Common myeloid progenitor, CD34-positive (primary cell): ENCODE data around the gene SLAMF7.

Source experiments
- CTCF ChIA-PET: fragments of 350-600 bp; sonication (Branson Sonifier 250); formaldehyde crosslinking; loops from one replicate; lab custom pipeline; 2021; ENCODE audit warnings: antibody characterized with exemption; lab: Charles Lee
- POLR2A ChIA-PET: fragments of 350-600 bp; sonication (Branson Sonifier 250); formaldehyde crosslinking; loops from one replicate; lab custom pipeline; 2021; ENCODE audit warnings: antibody characterized with exemption; lab: Charles Lee
- DNase-seq, 3 donors: peaks; one replicate each; pipeline versions ENCODE4 v3.0.0 to v3.0.0-alpha.2; 2013
- H3K27ac ChIP-seq, 2 experiments: 1 replicate in 1 of 2; 2 replicates in 1 of 2; pipeline ENCODE4 v1.7.0; 2013; ENCODE audit warnings: inconsistent platforms in 2 of 2, low read length in 2 of 2, mild to moderate bottlenecking in 2 of 2, low read depth in 1 of 2, moderate library complexity in 1 of 2; ENCODE audit not compliant: severe bottlenecking in 2 of 2, insufficient read depth in 1 of 2, poor library complexity in 1 of 2
- H3K27me3 ChIP-seq, 5 experiments: replicated peaks in 2 of 5; 1 replicate in 3 of 5; 2 replicates in 2 of 5; pipeline versions ENCODE4 v1.6.1 to v1.7.0; 2013; ENCODE audit warnings: low read length in 4 of 5, mild to moderate bottlenecking in 2 of 5, moderate library complexity in 2 of 5, inconsistent platforms in 1 of 5; ENCODE audit not compliant: insufficient read depth in 5 of 5, control insufficient read depth in 4 of 5
- H3K36me3 ChIP-seq, 4 experiments: 1 replicate in 2 of 4; 2 replicates in 2 of 4; pipeline versions ENCODE4 v1.6.1 to v1.7.0; 2013; ENCODE audit warnings: low read length in 3 of 4, control low read depth in 1 of 4, mild to moderate bottlenecking in 1 of 4; ENCODE audit not compliant: control insufficient read depth in 4 of 4, insufficient read depth in 4 of 4
- H3K4me1 ChIP-seq, 4 experiments: 1 replicate in 3 of 4; 2 replicates in 1 of 4; pipeline versions ENCODE4 v1.6.1 to v1.7.1; 2013; ENCODE audit warnings: low read length in 3 of 4, mild to moderate bottlenecking in 3 of 4, control low read depth in 1 of 4, inconsistent platforms in 1 of 4, moderate library complexity in 1 of 4; ENCODE audit not compliant: control insufficient read depth in 4 of 4, insufficient read depth in 4 of 4; ENCODE audit errors: control extremely low read depth in 1 of 4
- H3K4me3 ChIP-seq, 7 experiments: 1 replicate in 4 of 7; 2 replicates in 3 of 7; pipeline versions ENCODE4 v1.5.1 to v1.7.0; 2013; ENCODE audit warnings: mild to moderate bottlenecking in 7 of 7, low read length in 6 of 7, moderate library complexity in 6 of 7, inconsistent platforms in 2 of 7, low read depth in 2 of 7, control low read depth in 1 of 7; ENCODE audit not compliant: insufficient read depth in 4 of 7, control insufficient read depth in 1 of 7; ENCODE audit errors: extremely low read depth in 1 of 7
- H3K9me3 ChIP-seq, 5 experiments: 1 replicate in 4 of 5; 2 replicates in 1 of 5; pipeline versions ENCODE4 v1.6.1 to v1.7.1; 2013; ENCODE audit warnings: low read length in 4 of 5, mild to moderate bottlenecking in 2 of 5, inconsistent platforms in 1 of 5, low read depth in 1 of 5, moderate library complexity in 1 of 5; ENCODE audit not compliant: control insufficient read depth in 4 of 5, insufficient read depth in 2 of 5; ENCODE audit errors: control extremely low read depth in 1 of 5
- WGBS: methylation state at CpG from one replicate; pipeline ENCODE4 v1.1.5; 2013; ENCODE audit not compliant: insufficient coverage; 5-methylcytosine and 5-hydroxymethylcytosine counted together

SLAMF7 gene

DNA sequence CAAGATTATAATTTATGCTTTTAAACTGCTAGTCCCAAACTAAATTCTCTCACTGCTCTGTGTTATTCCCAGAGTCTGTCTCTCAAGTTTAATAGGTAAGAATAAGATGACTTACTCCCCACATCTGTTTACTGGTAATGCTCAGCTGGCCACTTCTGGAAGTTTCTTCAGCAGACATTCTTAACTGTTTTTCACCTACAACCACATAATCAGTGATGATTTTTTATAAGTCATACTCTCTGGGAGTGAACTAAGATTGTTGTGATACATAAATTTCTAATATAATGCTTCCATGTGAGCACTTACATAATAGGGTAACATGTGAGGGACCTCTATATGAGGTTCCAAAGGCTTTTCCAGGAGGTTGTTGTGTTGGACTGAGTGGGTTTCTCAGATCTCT, 8.7 kb downstream of the SLAMF7 start:
- no peak overlapping the region for H3K4me3 ChIP-seq
- POLR2A ChIA-PET: no interaction called here
- H3K4me1 ChIP-seq: peaks cover 0 to 10% (median 1%) of the 10 kb centered on the region in 4 experiments
- no peak for DNase-seq
- no peak overlapping the region for H3K27ac ChIP-seq
- no peaks in the 10 kb centered on the region for H3K9me3 ChIP-seq
- CTCF ChIA-PET: interaction anchor here (0.7 to 1.8 kb wide), 4 partner anchors 11 to 27 kb away, joined by 3 to 4 read pairs (median 3); no protein-coding TSS in a partner anchor
- no peaks in the 10 kb centered on the region for H3K36me3 ChIP-seq
- H3K27me3 ChIP-seq: peaks cover 0 to 2% (median 0%) of the 10 kb centered on the region in 5 experiments

DNA sequence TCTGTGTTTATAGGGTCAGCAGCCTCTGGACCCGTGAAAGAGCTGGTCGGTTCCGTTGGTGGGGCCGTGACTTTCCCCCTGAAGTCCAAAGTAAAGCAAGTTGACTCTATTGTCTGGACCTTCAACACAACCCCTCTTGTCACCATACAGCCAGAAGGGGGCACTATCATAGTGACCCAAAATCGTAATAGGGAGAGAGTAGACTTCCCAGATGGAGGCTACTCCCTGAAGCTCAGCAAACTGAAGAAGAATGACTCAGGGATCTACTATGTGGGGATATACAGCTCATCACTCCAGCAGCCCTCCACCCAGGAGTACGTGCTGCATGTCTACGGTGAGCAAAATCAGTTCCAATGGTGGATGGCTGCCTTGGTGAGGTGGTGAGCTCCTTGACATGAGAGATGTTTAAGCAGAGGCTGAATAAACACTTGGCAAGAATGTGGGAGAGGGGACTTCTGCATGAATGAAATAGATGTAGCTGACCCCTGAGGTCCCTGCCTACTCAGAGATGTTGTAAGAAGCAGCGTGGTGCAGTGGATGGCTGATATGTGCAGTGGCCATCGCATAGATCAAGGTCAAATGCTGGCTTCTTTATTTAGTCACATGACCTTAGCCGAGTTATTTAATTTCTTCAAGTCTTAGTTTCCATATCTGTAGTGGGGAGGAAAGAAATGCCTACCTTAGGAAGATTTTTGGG, 9.3 kb downstream of the SLAMF7 start:
- CTCF ChIA-PET: interaction anchor here (0.7 to 1.8 kb wide), 5 partner anchors 10 to 27 kb away, joined by 3 to 4 read pairs (median 3); no protein-coding TSS in a partner anchor

DNA sequence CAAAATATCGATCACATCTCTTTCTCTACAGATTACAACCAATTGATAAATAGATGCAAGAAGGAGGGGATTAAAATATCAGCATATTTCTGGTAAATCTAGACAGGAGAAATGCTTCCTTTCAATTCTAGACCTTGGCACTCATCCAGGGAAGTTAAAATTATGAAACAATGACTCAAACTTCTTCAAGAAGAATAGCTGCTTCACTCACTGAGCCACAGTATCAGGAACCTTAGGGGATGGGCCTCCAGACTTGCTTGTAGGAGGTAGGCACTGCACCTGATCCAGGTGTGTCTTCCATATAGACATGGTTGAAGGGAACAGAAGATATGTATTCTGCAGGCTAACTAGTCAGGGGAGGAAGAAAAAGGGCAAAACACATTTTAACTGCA, 9.8 kb downstream of the SLAMF7 start:
- no CpG with 5 or more reads among the region's 1 CpG for WGBS
- no peaks in the 10 kb centered on the region for H3K36me3 ChIP-seq
- peaks cover 0 to 10% (median 1%) of the 10 kb centered on the region in 4 experiments for H3K4me1 ChIP-seq
- CTCF ChIA-PET: interaction anchor here (0.8 to 1.8 kb wide), 4 partner anchors 9 to 26 kb away, joined by 3 to 4 read pairs (median 3); no protein-coding TSS in a partner anchor
- DNase-seq: peak in 2 of 3 donors; percentile 56 to 62
- H3K9me3 ChIP-seq: no peaks in the 10 kb centered on the region
- peaks cover 0 to 2% (median 0%) of the 10 kb centered on the region in 5 experiments for H3K27me3 ChIP-seq
- H3K4me3 ChIP-seq: no peak overlapping the region
- POLR2A ChIA-PET: no interaction called here
- H3K27ac ChIP-seq: no peak overlapping the region

More for the DNA sequence above, 9.3 kb downstream of the SLAMF7 start:
- Histone ChIP-seq H3K36me3 (no peaks in the 10 kb centered on the region), H3K27ac (no peak overlapping the region), H3K27me3 (peaks cover 0 to 2% (median 0%) of the 10 kb centered on the region in 5 experiments), H3K9me3 (no peaks in the 10 kb centered on the region), H3K4me1 (peaks cover 0 to 10% (median 1%) of the 10 kb centered on the region in 4 experiments), H3K4me3 (no peak overlapping the region)
- 92% methylated on average over 7 of the region's 10 CpGs for WGBS
- POLR2A ChIA-PET: no interaction called here
- no peak for DNase-seq

DNA sequence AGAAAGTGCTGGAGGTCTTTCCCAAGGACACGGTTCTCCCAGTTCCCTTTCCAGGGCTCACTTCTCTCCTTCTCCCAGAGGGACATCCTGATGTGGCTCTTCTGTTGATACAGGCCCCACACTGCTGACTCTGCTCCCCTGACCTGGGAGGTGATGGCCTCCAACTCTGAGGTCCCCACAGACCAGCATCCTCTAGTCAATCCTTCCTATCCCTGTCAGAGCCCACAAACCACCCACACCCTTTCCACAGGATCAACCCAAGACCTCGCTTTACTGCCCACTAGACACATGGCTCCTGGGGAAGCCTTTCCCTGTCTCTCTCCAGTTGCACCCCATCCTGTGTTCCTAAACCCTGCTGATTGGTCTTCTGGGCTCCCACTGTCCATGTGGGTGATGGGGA, 11.6 kb downstream of the SLAMF7 start:
- CTCF ChIA-PET: interaction anchor here (1.1 kb wide), 1 partner anchor 26 kb away, joined by 3 read pairs; no protein-coding TSS in a partner anchor
- H3K27me3 ChIP-seq: peaks cover 0 to 2% (median 0%) of the 10 kb centered on the region in 5 experiments
- WGBS: 100% methylated on average over 1 of the region's 2 CpGs
- H3K4me1 ChIP-seq: peaks cover 0 to 10% (median 1%) of the 10 kb centered on the region in 4 experiments
- DNase-seq: no peak
- no peak overlapping the region for H3K27ac ChIP-seq
- no peaks in the 10 kb centered on the region for H3K36me3 ChIP-seq
- H3K9me3 ChIP-seq: no peaks in the 10 kb centered on the region
- POLR2A ChIA-PET: no interaction called here
- no peak overlapping the region for H3K4me3 ChIP-seq

DNA sequence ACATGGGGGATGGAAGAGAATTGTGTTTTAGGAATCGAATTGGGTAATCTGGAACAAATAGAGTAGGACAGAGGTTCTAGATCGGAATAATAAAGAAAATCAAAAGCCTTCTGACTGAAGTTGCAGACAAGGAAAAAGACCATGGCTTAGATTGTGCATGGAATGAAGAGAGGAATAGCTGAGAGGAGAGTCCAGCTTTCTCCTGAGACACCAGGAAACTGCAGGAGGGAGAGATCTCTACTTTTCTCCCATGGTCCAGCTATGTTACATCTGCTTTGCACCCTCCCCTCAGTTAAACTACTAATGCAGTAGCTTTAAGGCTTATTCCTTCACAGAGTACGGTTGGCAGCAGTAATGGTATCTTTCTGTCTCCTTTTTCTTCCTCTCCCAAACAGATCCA, 13.4 kb downstream of the SLAMF7 start:
- Histone ChIP-seq H3K27me3 (peaks cover 0 to 2% (median 0%) of the 10 kb centered on the region in 5 experiments), H3K9me3 (no peaks in the 10 kb centered on the region), H3K4me1 (peaks cover 0 to 10% (median 1%) of the 10 kb centered on the region in 4 experiments), H3K36me3 (no peaks in the 10 kb centered on the region), H3K4me3 (no peak overlapping the region), H3K27ac (no peak overlapping the region)
- ChIA-PET POLR2A (no interaction called here), CTCF (interaction anchor here (1.0 kb wide), 1 partner anchor 199 kb away, joined by 3 read pairs; no protein-coding TSS in a partner anchor)
- 100% methylated on average over 2 of the region's 3 CpGs for WGBS
- DNase-seq: no peak

DNA sequence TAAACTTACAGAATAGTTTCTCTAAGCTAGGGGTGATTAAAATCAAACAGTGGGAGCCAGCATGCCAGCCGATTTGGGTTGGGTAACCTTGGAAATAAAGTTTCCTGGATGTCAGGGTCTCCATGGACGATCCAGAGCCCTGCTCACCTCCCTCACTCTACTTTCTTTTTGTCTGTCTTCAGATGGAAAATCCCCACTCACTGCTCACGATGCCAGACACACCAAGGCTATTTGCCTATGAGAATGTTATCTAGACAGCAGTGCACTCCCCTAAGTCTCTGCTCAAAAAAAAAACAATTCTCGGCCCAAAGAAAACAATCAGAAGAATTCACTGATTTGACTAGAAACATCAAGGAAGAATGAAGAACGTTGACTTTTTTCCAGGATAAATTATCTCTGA, 13.9 kb downstream of the SLAMF7 start:
- no peaks in the 10 kb centered on the region for H3K9me3 ChIP-seq
- ChIA-PET POLR2A (no interaction called here), CTCF (interaction anchor here (1.0 to 1.4 kb wide), 2 partner anchors 24 to 199 kb away, joined by 3 read pairs; no protein-coding TSS in a partner anchor)
- DNase-seq: no peak
- H3K4me1 ChIP-seq: peaks cover 0 to 10% (median 1%) of the 10 kb centered on the region in 4 experiments
- no peaks in the 10 kb centered on the region for H3K36me3 ChIP-seq
- H3K4me3 ChIP-seq: no peak overlapping the region
- WGBS: 95% methylated on average over 4 of the region's 5 CpGs
- H3K27me3 ChIP-seq: peaks cover 0 to 2% (median 0%) of the 10 kb centered on the region in 5 experiments
- H3K27ac ChIP-seq: no peak overlapping the region

DNA sequence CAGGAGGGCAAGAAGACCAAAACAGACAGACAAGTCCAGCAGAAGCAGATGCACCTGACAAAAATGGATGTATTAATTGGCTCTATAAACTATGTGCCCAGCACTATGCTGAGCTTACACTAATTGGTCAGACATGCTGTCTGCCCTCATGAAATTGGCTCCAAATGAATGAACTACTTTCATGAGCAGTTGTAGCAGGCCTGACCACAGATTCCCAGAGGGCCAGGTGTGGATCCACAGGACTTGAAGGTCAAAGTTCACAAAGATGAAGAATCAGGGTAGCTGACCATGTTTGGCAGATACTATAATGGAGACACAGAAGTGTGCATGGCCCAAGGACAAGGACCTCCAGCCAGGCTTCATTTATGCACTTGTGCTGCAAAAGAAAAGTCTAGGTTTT, 14.5 kb downstream of the SLAMF7 start:
- Histone ChIP-seq H3K27ac (no peak overlapping the region), H3K9me3 (no peaks in the 10 kb centered on the region), H3K36me3 (no peaks in the 10 kb centered on the region), H3K4me1 (peaks cover 0 to 7% (median under 1%) of the 10 kb centered on the region in 4 experiments), H3K4me3 (no peak overlapping the region), H3K27me3 (peaks cover 0 to 2% (median 0%) of the 10 kb centered on the region in 5 experiments)
- POLR2A ChIA-PET: no interaction called here
- CTCF ChIA-PET: interaction anchor here (0.5 to 1.4 kb wide), 2 partner anchors 23 to 78 kb away, joined by 3 read pairs; no protein-coding TSS in a partner anchor
- no peak for DNase-seq
